Measurements from ENCODE around the gene OVCA2. TPM values are rescaled to one million over a fixed set of nuclear protein-coding genes. Genes with fewer than 3 reads are reported as not detected.

Gene OVCA2
- total RNA-seq, 1 donor from 2014 or later, result 32.7 TPM

DNA sequence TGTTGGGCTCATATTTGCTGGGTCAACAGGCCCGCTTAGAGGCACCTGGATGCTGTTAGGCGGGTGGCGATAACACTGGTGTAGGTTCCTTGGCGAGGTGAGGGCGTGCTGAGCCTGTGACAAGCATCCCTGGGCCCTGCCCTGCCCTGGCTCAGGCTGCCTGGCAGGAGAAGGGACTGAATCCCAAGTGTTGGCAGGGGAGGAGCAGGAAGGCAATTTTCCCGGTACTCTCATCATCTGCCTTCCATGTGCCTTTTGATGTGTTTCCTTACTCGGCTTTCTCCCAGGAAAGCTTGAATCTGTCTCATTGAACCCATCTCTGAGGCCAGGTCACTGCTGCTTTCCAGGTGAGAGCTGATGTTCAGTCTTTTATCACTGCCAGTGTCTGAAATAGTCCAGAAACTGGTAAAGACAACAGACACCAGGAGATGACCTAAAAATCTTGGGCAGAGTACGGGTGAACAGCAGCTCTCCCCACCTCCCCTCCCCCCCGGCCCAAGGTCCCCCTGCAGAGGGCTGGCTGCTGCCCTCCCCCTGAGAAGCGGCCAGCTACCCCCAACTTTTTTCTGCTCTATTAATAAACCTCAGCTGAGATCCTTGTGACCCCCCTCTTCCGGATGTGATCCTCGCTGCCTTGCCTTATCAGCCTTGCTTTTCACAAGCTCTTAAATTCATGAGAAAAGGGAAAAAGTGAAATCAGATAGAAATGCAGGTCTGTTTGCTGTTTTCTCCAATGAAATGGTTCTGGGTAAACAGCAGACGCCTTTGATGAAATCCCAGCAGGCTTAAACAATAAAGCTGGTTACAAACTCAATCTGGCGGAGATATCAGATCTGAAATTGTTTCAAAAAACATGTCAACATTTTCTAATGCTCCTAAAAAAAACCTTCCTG lies 45.7 kb upstream of the OVCA2 start:
- Mint-ChIP-seq H3K4me3 (ENCODE audit: unreplicated experiment) (no peak overlapping the region), H3K36me3 (ENCODE audit: low read depth, unreplicated experiment) (peaks cover 6% of the 10 kb centered on the region), H3K4me1 (ENCODE audit: unreplicated experiment) (peaks cover 13% of the 10 kb centered on the region), H3K9me3 (ENCODE audit: unreplicated experiment) (no peaks in the 10 kb centered on the region), H3K27me3 (ENCODE audit: unreplicated experiment) (peaks cover 21% of the 10 kb centered on the region), H3K27ac (ENCODE audit: unreplicated experiment) (no peak overlapping the region)
- TF ChIP-seq, protein P1, sequence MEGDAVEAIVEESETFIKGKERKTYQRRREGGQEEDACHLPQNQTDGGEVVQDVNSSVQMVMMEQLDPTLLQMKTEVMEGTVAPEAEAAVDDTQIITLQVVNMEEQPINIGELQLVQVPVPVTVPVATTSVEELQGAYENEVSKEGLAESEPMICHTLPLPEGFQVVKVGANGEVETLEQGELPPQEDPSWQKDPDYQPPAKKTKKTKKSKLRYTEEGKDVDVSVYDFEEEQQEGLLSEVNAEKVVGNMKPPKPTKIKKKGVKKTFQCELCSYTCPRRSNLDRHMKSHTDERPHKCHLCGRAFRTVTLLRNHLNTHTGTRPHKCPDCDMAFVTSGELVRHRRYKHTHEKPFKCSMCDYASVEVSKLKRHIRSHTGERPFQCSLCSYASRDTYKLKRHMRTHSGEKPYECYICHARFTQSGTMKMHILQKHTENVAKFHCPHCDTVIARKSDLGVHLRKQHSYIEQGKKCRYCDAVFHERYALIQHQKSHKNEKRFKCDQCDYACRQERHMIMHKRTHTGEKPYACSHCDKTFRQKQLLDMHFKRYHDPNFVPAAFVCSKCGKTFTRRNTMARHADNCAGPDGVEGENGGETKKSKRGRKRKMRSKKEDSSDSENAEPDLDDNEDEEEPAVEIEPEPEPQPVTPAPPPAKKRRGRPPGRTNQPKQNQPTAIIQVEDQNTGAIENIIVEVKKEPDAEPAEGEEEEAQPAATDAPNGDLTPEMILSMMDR (IDR thresholded peaks at IDR 0.05; ENCODE audit: unreplicated experiment), result no peak
- no peak for DNase-seq (ENCODE audit: low spot score)

DNA sequence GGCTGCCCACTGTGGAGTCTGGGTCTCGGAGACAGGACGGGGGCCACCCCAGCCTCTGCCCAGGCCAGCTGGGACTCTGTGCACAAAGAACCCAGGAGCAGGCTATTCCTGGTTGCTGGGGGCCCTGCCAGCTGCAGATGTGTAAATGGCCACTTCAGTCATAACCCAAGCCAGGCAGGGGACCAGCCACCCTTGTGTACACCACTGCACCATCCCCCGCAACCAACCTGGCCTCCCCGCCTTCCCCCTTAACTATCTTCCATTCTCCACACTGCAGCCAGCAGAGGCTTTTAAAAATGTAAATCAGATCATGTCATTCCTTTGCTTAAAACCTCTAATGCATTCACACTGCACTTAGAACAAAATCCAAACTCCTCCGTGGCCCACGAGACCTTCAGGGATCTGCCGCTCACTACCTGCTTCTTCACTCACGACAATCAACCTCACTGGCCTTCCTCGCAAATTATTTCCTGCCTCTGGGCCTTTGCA lies 45.0 kb upstream of the OVCA2 start:
- no peaks in the 10 kb centered on the region for H3K9me3 Mint-ChIP-seq (ENCODE audit: unreplicated experiment)
- TF ChIP-seq, protein P1 (IDR thresholded peaks at IDR 0.05; ENCODE audit: unreplicated experiment), result no peak
- peaks cover 18% of the 10 kb centered on the region for H3K27me3 Mint-ChIP-seq (ENCODE audit: unreplicated experiment)
- H3K36me3 Mint-ChIP-seq (ENCODE audit: low read depth, unreplicated experiment), result peaks cover 6% of the 10 kb centered on the region
- H3K4me3 Mint-ChIP-seq (ENCODE audit: unreplicated experiment), result peak overlapping the region; percentile 72
- DNase-seq (ENCODE audit: low spot score), result no peak
- peak overlapping the region; percentile 40 for H3K27ac Mint-ChIP-seq (ENCODE audit: unreplicated experiment)
- peaks cover 13% of the 10 kb centered on the region for H3K4me1 Mint-ChIP-seq (ENCODE audit: unreplicated experiment)

DNA sequence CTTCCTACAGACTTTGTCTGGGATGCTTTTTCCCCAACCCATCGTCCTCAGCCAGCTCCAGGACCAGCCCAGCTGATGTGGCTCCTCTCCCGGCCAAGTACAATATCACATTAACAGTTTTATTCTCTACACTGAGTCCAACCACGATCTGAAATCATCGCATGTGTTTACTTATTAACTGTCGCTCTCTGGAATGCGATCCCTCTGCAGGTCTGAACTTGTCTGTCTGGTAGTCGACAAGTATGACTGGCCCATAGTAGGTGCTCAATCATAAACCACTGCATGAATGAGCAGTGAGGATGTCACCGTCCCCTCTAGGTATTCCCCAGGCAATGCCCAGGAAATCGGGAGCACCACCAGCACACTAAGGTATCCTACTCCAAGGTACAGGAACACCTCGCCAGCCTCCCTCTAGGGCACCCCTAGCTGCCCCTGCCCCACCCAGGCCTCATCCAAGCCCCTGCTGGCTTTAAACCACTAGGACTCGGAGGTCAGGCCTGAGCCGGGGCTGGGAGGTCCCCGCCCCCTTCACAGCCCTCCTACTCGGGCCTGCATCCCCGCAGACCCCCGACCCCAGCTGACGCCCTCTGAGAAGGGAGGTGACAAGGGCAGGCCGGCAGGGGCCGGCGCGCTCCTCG lies 44.4 kb upstream of the OVCA2 start:
- peaks cover 14% of the 10 kb centered on the region for H3K4me1 Mint-ChIP-seq (ENCODE audit: unreplicated experiment)
- peak overlapping the region; percentile 40 for H3K27ac Mint-ChIP-seq (ENCODE audit: unreplicated experiment)
- peaks cover 18% of the 10 kb centered on the region for H3K27me3 Mint-ChIP-seq (ENCODE audit: unreplicated experiment)
- H3K9me3 Mint-ChIP-seq (ENCODE audit: unreplicated experiment), result no peaks in the 10 kb centered on the region
- H3K36me3 Mint-ChIP-seq (ENCODE audit: low read depth, unreplicated experiment), result peaks cover 6% of the 10 kb centered on the region
- no peak for DNase-seq (ENCODE audit: low spot score)
- H3K4me3 Mint-ChIP-seq (ENCODE audit: unreplicated experiment), result peak overlapping the region; percentile 72
- TF ChIP-seq, protein P1 (IDR thresholded peaks at IDR 0.05; ENCODE audit: unreplicated experiment), result no peak

DNA sequence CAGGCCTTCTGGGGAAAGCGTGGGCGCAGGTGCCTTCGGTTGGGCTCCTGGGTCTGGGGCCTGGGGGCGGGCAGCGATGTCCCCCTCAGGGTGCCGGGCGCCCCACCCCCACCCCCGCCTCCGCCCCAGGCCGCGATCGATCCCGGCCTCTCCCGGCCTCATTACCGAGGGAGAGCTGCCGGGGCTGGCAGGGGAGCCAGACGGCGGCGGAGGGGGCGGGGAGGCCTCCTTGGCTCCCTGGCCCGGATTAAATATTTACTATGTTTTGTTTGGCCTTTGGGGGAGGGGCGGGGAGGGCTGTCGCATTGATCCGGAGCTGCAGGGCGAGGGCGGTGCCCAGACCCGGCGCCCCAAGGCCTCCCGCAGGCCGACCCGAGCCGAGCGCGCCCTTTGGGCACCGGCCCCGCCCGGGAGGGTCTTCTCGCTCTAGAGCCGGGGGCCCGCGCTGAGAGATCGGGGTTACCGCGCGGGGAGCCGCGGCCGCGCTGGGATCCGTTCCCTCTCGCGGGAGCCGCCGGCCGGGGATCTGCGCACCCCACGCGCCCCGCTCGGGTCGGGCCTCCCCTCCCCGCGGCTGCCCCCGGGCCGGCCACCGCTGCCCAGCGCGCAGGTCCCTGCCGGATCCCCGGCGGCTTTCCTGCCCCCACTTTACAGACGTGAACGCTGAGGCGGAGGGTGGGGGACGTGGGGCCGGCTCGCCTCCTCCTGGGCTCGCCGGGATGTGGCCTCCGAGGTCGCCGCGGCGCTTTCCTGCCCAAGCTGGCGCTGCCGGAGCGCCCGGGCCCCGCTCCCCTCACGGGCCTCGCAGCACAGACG lies 43.7 kb upstream of the OVCA2 start:
- Mint-ChIP-seq H3K27me3 (ENCODE audit: unreplicated experiment) (peaks cover 17% of the 10 kb centered on the region), H3K4me3 (ENCODE audit: unreplicated experiment) (no peak overlapping the region), H3K9me3 (ENCODE audit: unreplicated experiment) (no peaks in the 10 kb centered on the region), H3K36me3 (ENCODE audit: low read depth, unreplicated experiment) (peaks cover 6% of the 10 kb centered on the region), H3K4me1 (ENCODE audit: unreplicated experiment) (peaks cover 17% of the 10 kb centered on the region), H3K27ac (ENCODE audit: unreplicated experiment) (no peak overlapping the region)
- TF ChIP-seq, protein P1 (IDR thresholded peaks at IDR 0.05; ENCODE audit: unreplicated experiment), result no peak
- DNase-seq (ENCODE audit: low spot score), result no peak
